ENCODE measurements around the gene NACAD.

NACAD gene

DNA sequence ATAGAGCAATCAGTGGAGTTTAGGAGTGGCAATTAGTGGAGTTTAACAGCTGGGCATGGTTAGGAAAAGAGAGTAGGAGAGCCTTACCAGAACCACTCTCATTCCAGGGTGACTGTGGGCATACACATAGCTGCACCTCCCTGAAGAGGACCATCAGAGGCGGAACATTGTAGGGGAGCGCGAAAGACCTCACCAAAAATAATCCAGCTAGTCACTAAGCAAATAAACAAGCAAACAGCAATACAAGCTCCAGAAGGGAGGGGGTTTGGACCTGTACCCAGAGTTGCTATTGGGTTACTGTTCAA lies 4.1 kb upstream of the NACAD start:
- Histone ChIP-seq H3K36me3 (ENCODE audit: insufficient read depth, low read length) (no peaks in the 10 kb centered on the region; the same call in 1 of the 2 replicates), H3K27me3 (ENCODE audit: insufficient read depth, low read length, poor library complexity) (no peaks in the 10 kb centered on the region), H3K4me3 (ENCODE audit: low read depth in 1 of 2, low read length in 2 of 2) (no peak overlapping the region), H2AFZ (ENCODE audit: low read depth, low read length) (no peak overlapping the region), H3K4me2 (ENCODE audit: insufficient read depth, low read length) (no peak overlapping the region), H4K20me1 (ENCODE audit: insufficient read depth, low read length) (no peaks in the 10 kb centered on the region), H3K27ac (ENCODE audit: low read length) (no peak overlapping the region), H3K9ac (ENCODE audit: low read depth, low read length) (no peak overlapping the region), H3K4me1 (ENCODE audit: insufficient read depth, low read length) (no peaks in the 10 kb centered on the region), H3K9me3 (ENCODE audit: insufficient read depth, low read length, severe bottlenecking) (no peaks in the 10 kb centered on the region), H3K79me2 (ENCODE audit: insufficient read depth, low read length) (no peaks in the 10 kb centered on the region)
- no peak for ATAC-seq (ENCODE audit: insufficient read depth, low read depth)
- no peak for TF ChIP-seq EZH2 (IDR thresholded peaks at IDR 0.05; ENCODE audit: borderline replicate concordance, low read depth, low read length, severe bottlenecking)
- TF ChIP-seq, protein P1, sequence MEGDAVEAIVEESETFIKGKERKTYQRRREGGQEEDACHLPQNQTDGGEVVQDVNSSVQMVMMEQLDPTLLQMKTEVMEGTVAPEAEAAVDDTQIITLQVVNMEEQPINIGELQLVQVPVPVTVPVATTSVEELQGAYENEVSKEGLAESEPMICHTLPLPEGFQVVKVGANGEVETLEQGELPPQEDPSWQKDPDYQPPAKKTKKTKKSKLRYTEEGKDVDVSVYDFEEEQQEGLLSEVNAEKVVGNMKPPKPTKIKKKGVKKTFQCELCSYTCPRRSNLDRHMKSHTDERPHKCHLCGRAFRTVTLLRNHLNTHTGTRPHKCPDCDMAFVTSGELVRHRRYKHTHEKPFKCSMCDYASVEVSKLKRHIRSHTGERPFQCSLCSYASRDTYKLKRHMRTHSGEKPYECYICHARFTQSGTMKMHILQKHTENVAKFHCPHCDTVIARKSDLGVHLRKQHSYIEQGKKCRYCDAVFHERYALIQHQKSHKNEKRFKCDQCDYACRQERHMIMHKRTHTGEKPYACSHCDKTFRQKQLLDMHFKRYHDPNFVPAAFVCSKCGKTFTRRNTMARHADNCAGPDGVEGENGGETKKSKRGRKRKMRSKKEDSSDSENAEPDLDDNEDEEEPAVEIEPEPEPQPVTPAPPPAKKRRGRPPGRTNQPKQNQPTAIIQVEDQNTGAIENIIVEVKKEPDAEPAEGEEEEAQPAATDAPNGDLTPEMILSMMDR (IDR thresholded peaks at IDR 0.05; ENCODE audit: borderline replicate concordance, extremely low read depth, low read length, poor library complexity, severe bottlenecking), result no peak
- no peak for DNase-seq

DNA sequence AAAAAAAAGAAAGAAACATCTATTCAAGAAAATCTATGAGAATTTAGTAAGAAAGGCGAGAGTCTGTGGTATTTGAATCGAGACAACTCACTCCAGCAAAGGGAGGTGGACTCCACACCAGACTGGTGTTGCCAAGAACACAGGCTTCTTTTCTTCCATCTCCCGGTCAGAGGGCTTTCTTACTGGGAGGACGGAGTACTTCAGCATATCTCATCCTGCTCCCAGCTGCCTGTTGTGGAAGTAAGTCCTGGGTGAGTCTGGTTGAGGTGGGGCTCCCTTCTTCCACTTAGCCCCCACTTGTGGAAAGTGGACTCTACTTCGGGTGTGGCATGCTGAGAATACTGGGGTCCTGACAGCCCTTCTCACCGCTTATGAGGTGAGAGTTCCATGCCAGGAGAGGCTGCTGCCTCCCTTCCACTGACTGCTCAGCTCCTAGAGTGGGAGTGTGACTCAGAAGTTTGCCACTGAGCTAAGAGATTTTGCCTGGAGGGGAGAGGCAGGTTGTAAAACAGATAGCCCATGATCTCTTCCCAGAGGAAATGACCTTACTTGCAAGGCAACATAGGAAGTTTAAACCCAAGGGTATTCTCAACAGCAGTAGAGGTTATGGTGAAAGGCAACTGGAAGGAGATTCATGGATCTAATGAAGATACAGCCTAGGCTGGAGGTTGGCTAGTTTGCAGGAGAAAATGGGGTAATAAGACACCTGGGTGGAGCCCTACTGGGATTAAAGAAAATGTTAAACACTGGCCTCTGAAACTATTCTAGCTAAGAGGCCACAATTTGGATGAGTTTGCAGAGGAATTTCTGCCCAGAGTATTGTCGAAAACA lies 3.5 kb upstream of the NACAD start:
- Histone ChIP-seq H2AFZ (ENCODE audit: low read depth, low read length) (no peak overlapping the region), H3K4me3 (ENCODE audit: low read depth in 1 of 2, low read length in 2 of 2) (no peak overlapping the region)
- DNase-seq, result no peak

DNA sequence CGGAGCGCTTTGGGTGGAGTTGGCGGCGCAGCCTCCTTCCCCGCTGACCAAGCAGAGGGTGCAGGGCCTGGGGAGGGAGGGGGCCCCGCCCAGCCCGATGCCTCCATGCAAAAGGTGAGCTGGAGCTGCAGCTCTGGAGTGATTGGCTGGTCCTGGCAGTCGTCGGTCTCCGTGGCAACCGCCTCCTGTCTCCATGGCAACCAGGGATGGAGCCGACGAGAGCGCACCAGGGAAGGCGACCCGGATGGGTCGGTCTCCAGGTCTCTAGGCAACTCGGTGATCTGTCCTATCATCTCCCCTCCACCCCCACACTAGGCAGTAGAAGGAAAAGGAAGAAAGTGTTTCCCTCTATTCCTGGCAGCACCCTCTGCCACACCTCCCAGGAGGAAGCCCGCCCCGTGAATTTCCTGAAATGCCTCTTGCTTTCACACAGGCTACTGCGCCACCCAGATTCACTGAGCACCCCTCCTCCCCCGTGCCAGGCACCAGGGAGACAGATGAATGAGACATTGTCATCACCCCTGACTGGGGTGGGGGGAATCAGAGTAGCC lies 647 bp upstream of the NACAD start:
- Histone ChIP-seq H3K4me2 (ENCODE audit: insufficient read depth, low read length) (no peak overlapping the region), H3K36me3 (ENCODE audit: insufficient read depth, low read length) (no peaks in the 10 kb centered on the region), H2AFZ (ENCODE audit: low read depth, low read length) (no peak overlapping the region), H3K9me3 (ENCODE audit: insufficient read depth, low read length, severe bottlenecking) (no peaks in the 10 kb centered on the region), H3K4me1 (ENCODE audit: insufficient read depth, low read length) (no peaks in the 10 kb centered on the region), H3K79me2 (ENCODE audit: insufficient read depth, low read length) (no peaks in the 10 kb centered on the region), H3K4me3 (ENCODE audit: low read depth in 1 of 2, low read length in 2 of 2) (no peak overlapping the region), H3K27ac (ENCODE audit: low read length) (no peak overlapping the region), H4K20me1 (ENCODE audit: insufficient read depth, low read length) (no peaks in the 10 kb centered on the region), H3K27me3 (ENCODE audit: insufficient read depth, low read length, poor library complexity) (no peaks in the 10 kb centered on the region), H3K9ac (ENCODE audit: low read depth, low read length) (no peak overlapping the region)
- no peak for DNase-seq
- TF ChIP-seq, protein P1 (IDR thresholded peaks at IDR 0.05; ENCODE audit: borderline replicate concordance, extremely low read depth, low read length, poor library complexity, severe bottlenecking), result no peak
- no peak for TF ChIP-seq EZH2 (IDR thresholded peaks at IDR 0.05; ENCODE audit: borderline replicate concordance, low read depth, low read length, severe bottlenecking)
- ATAC-seq (ENCODE audit: insufficient read depth, low read depth), result no peak; the same call in 2 of the 3 replicates

More for the DNA sequence above, 3.5 kb upstream of the NACAD start:
- Histone ChIP-seq H3K9ac (ENCODE audit: low read depth, low read length) (no peak overlapping the region), H3K36me3 (ENCODE audit: insufficient read depth, low read length) (no peaks in the 10 kb centered on the region), H3K4me2 (ENCODE audit: insufficient read depth, low read length) (no peak overlapping the region), H3K79me2 (ENCODE audit: insufficient read depth, low read length) (no peaks in the 10 kb centered on the region), H3K27me3 (ENCODE audit: insufficient read depth, low read length, poor library complexity) (no peaks in the 10 kb centered on the region), H3K9me3 (ENCODE audit: insufficient read depth, low read length, severe bottlenecking) (no peaks in the 10 kb centered on the region), H3K4me1 (ENCODE audit: insufficient read depth, low read length) (no peaks in the 10 kb centered on the region), H4K20me1 (ENCODE audit: insufficient read depth, low read length) (no peaks in the 10 kb centered on the region), H3K27ac (ENCODE audit: low read length) (no peak overlapping the region)
- ATAC-seq (ENCODE audit: insufficient read depth, low read depth), result no peak
- no peak for TF ChIP-seq EZH2 (IDR thresholded peaks at IDR 0.05; ENCODE audit: borderline replicate concordance, low read depth, low read length, severe bottlenecking)
- TF ChIP-seq, protein P1 (IDR thresholded peaks at IDR 0.05; ENCODE audit: borderline replicate concordance, extremely low read depth, low read length, poor library complexity, severe bottlenecking), result no peak
